GM12874 (cell line): Measurements from ENCODE around the gene EGF.

Source experiments
- CTCF ChIP-seq: IDR thresholded peaks from 2 replicates; pipeline ENCODE4 v1.5.1; 2011; ENCODE audit warnings: low read depth, mild to moderate bottlenecking, control low read depth, low read length, moderate library complexity; ENCODE audit not compliant: insufficient read depth

The EGF gene

GRCh38 chr4:109876634-109877265 is 35.9 kb upstream of the EGF start:
- no peak for TF ChIP-seq CTCF

GRCh38 chr4:109877400-109877799 is 35.3 kb upstream of the EGF start:
- no peak for TF ChIP-seq CTCF

GRCh38 chr4:109878355-109878754 is 34.3 kb upstream of the EGF start:
- TF ChIP-seq CTCF, result no peak

GRCh38 chr4:109879081-109879480 is 33.6 kb upstream of the EGF start:
- TF ChIP-seq CTCF, result no peak

- no peak for TF ChIP-seq CTCF
These were observed 32.9 kb upstream of the EGF start for GRCh38 chr4:109879636-109880314.

- no peak for TF ChIP-seq CTCF
These were observed 26.4 kb upstream of the EGF start for GRCh38 chr4:109886303-109886702.

- TF ChIP-seq CTCF, result no peak
These were observed 25.6 kb upstream of the EGF start for GRCh38 chr4:109887071-109887470.
